ENCODE measurements around the gene UBTD1.

UBTD1 gene

GRCh38 chr10:97596101-97597082, 97.7 kb downstream of the UBTD1 start:
- no peak for DNase-seq (ENCODE audit: low read depth, low spot score)
- H3K4me3 ChIP-seq (ENCODE audit: low read length) = no peak overlapping the region

- no peak for DNase-seq (ENCODE audit: low read depth, low spot score)
- H3K4me3 ChIP-seq (ENCODE audit: low read length) = no peak overlapping the region
These were observed 99.1 kb downstream of the UBTD1 start for GRCh38 chr10:97597778-97598177.

GRCh38 chr10:97598407-97599271, 99.9 kb downstream of the UBTD1 start:
- H3K4me3 ChIP-seq (ENCODE audit: low read length) = no peak overlapping the region
- no peak for DNase-seq (ENCODE audit: low read depth, low spot score)

GRCh38 chr10:97599272-97599619, 100.5 kb downstream of the UBTD1 start:
- H3K4me3 ChIP-seq (ENCODE audit: low read length) = no peak overlapping the region
- no peak for DNase-seq (ENCODE audit: low read depth, low spot score)

GRCh38 chr10:97600616-97601015, 101.9 kb downstream of the UBTD1 start:
- no peak for DNase-seq (ENCODE audit: low read depth, low spot score)
- no peak overlapping the region for H3K4me3 ChIP-seq (ENCODE audit: low read length)

- DNase-seq (ENCODE audit: low read depth, low spot score) = no peak
- no peak overlapping the region for H3K4me3 ChIP-seq (ENCODE audit: low read length)
These were observed 102.8 kb downstream of the UBTD1 start for GRCh38 chr10:97601268-97602215.

- DNase-seq (ENCODE audit: low read depth, low spot score) = no peak
- no peak overlapping the region for H3K4me3 ChIP-seq (ENCODE audit: low read length)
These were observed 108.4 kb downstream of the UBTD1 start for GRCh38 chr10:97607095-97607636.

GRCh38 chr10:97608991-97609561, 110.4 kb downstream of the UBTD1 start:
- H3K4me3 ChIP-seq (ENCODE audit: low read length) = no peak overlapping the region
- DNase-seq (ENCODE audit: low read depth, low spot score) = no peak

GRCh38 chr10:97611473-97611872, 112.7 kb downstream of the UBTD1 start:
- DNase-seq (ENCODE audit: low read depth, low spot score) = no peak
- H3K4me3 ChIP-seq (ENCODE audit: low read length) = no peak overlapping the region

GRCh38 chr10:97612386-97612785, 113.7 kb downstream of the UBTD1 start:
- DNase-seq (ENCODE audit: low read depth, low spot score) = no peak

GRCh38 chr10:97618285-97618684, 119.6 kb downstream of the UBTD1 start:
- no peak for DNase-seq (ENCODE audit: low read depth, low spot score)
- no peak overlapping the region for H3K4me3 ChIP-seq (ENCODE audit: low read length)

More at GRCh38 chr10:97612386-97612785, 113.7 kb downstream of the UBTD1 start:
- no peak overlapping the region for H3K4me3 ChIP-seq (ENCODE audit: low read length)

- DNase-seq (ENCODE audit: low read depth, low spot score) = no peak
These were observed 120.0 kb downstream of the UBTD1 start for GRCh38 chr10:97618733-97619132.

More at GRCh38 chr10:97618733-97619132, 120.0 kb downstream of the UBTD1 start:
- no peak overlapping the region for H3K4me3 ChIP-seq (ENCODE audit: low read length)

All from Jurkat, Clone E6-1 (cell line).